ENCODE measurements around the gene ZNF316.

Gene ZNF316

GRCh38 chr7:6636741-6637543, at the start of gene ZNF316:
TSS of gene ZNF316 (plus strand) at chr7:6637318. CDS start at chr7:6642410, 5,092 bp downstream.
- DNase-seq, result peak; percentile 54

DNA sequence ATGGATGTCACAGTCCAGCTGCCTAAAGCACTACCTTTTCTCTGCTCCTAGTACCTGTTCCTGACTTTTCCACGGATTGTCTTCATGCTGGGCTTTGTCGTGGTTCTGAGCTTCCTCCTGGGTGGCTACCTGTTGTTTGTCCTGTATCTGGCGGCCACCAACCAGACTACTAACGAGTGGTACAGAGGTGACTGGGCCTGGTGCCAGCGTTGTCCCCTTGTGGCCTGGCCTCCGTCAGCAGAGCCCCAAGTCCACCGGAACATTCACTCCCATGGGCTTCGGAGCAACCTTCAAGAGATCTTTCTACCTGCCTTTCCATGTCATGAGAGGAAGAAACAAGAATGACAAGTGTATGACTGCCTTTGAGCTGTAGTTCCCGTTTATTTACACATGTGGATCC, 48.6 kb upstream of the ZNF316 start:
- DNase-seq, result no peak

GRCh38 chr7:6589151-6589828, 47.8 kb upstream of the ZNF316 start:
- no peak for DNase-seq

- DNase-seq, result peak; percentile 85
These were observed 47.1 kb upstream of the ZNF316 start, which contains the start of gene INTS15 for GRCh38 chr7:6589829-6590644. TSS of gene INTS15 (plus strand) at chr7:6590021. CDS start at chr7:6590284, 263 bp downstream.

DNA sequence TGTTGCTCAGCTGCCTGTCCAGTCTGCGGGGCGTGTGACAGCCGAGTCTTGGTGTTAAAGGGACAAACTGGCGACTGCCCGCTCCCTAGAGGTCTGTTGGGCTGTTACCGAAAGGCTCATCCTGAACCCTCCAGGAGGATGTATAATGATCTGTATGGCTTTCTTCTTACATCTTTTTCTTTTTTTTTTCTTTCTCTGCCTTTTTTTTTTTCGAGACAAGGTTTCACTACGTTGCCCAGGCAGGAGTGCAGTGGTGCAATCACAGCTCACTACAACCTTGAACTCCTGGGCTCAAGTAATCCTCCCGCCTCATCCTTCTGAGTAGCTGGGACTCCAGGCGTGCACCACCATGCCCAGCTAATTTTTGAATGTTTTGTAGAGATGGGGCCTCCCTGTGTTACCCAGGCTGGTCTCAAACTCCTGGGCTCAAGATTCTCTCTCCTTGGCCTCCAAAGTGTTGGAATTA, 46.4 kb upstream of the ZNF316 start:
- no peak for DNase-seq

DNA sequence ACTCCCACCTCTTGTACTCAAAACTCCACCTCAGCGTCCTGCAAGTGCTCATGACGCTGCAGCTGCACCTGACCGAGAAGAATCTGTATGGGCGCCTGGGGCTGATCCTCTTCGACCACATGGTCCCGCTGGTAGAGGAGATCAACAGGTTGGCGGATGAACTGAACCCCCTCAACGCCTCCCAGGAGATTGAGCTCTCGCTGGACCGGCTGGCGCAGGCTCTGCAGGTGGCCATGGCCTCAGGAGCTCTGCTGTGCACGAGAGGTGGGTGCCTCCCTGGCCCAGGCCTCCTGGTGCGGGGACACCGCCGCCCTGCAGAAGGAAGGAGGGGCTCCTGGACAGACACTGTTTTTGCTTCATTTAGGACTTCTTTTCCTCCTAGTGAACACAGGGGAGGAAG, 37.0 kb upstream of the ZNF316 start:
- DNase-seq, result no peak

GRCh38 chr7:6604458-6604857, 32.7 kb upstream of the ZNF316 start:
- DNase-seq, result no peak

- DNase-seq, result no peak
These were observed 30.1 kb upstream of the ZNF316 start for GRCh38 chr7:6606866-6607583.

DNA sequence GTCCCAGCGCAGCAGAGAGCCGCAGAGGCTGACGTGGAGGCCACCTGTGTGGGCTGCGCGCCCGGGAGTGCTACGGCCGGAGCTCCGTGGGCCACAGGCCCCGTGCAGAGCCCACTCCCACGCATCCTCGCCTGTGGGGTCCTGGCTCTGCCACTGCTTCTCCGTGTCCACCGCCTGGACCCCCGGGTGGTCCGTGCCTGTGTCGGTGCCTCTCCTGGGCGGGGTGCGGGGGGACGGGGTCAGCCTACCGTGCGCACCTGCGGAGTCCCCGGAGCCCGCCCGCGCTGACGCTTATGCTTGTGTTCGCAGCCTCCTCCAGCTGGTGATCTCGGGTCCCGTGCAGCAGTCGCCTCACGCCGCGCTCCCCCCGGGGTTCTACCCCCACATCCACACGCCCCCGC, 29.5 kb upstream of the ZNF316 start:
- DNase-seq, result no peak

GRCh38 chr7:6608081-6608480, 29.0 kb upstream of the ZNF316 start:
- DNase-seq, result no peak

- DNase-seq, result no peak
These were observed 28.3 kb upstream of the ZNF316 start for GRCh38 chr7:6608794-6609193.

- DNase-seq, result no peak
These were observed 24.3 kb upstream of the ZNF316 start for GRCh38 chr7:6612819-6613218.

GRCh38 chr7:6613706-6614105, 23.4 kb upstream of the ZNF316 start:
- no peak for DNase-seq

- DNase-seq, result peak; percentile 63
These were observed 22.0 kb upstream of the ZNF316 start, which contains the start of gene ZNF853 for GRCh38 chr7:6614953-6615722. TSS of gene ZNF853 (plus strand) at chr7:6615610. CDS start at chr7:6616175, 565 bp downstream.

DNA sequence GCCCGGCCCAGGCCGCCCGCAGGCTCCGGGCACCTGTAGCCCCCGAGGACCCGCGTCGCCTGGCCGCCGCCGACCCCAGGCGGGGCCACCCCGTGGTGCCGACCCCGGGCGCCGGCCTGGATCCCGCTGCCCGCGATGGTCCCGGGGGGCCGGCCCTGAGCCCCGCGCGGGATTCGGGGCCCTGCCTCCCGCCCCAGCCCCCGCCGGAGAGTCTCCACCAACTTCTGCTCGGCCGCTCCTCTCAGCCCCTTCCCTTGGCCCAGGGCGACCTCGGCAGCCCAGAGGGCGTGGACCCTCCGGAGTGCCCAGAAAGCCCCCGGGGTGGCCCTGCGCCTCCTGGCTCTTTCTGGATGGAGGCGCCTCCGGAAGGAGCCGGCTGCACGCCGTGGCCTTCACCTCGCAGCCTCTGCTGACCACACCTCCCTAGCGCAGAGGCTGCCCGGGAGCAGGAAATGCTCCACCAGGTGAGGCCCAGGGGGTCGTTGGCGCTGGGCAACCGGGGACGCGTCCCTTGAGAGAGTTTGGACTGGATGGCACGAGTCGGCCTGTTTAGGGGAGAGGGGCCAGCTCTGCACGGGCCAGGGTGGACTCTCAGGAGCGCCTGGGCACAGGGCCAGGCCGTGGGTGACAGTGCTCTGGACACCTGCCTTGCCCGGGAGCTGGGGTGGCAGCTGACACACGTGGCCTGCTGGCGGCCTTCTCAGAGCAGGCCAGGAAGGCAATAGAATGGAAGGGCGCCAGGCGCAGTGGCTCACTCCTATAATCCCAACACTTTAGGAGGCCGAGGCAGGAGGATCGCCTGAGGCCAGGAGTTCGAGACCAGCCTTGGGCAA, 21.2 kb upstream of the ZNF316 start:
- DNase-seq, result no peak

DNA sequence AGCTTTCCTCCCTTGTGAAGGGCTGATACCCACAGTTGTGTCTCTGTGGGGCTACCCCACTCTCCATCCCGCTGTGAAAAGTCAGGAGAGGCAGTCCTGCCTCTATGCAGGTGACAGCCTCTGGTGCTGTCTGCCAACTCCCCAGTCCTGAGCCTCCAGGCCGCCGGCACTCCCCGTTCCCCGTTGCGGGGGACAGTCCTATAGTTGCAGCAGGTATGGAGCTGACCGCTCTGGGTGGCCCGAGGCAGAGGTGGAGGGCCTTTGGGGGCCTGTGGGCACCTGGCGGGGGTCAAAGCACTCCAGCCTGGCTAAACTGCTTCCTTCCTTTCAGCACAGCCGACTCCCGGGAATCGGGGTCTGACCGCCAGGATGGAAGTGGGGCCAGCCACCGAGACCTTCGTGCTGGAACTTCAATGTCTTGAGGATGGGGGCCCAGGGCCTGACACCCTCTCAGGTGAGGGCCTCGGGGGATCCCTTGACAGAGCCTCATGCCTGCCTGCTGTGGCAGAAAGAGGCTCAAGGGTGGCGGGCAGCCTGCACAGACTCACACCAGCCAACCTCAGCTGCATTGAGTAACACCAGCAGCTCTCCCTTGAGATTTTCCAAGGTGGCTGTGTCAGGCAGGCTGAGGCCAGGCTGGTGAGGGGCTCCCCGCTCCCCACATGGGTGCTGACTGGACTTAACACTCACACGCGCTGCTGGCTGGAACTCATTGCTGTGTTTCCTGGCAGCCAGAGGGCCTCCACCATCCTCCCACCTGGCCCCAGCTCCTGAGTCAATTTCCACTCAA, 20.1 kb upstream of the ZNF316 start:
- DNase-seq, result no peak

- no peak for DNase-seq
These were observed 18.5 kb upstream of the ZNF316 start for GRCh38 chr7:6618621-6619020.

DNA sequence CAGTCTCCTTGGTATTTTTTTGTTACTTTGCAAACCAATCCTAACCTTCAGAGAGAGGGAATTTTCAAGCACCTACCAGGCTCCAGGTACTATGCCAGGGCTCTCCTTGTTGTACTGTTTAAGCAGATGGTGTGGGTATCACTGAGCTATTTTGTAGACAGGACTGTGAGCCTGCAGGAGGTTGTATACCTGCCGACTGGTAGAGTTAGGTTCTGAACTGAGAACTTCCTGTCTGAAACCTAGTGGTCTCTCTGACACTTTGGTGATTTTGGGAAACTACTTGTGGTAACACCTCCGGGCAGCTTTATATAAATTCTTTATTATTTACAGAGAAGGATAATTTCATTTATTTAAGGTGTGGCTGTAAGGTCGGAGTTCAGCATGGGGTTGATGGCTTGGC, 17.2 kb upstream of the ZNF316 start:
- no peak for DNase-seq

- no peak for DNase-seq
These were observed 15.7 kb upstream of the ZNF316 start for GRCh38 chr7:6621195-6622133.
